Thoracic aorta (tissue), 2 donors: Measurements from ENCODE around the gene JAM2. TPM values are rescaled to one million over a fixed set of nuclear protein-coding genes. Genes with fewer than 3 reads are reported as not detected.

Experiments used
- ATAC-seq: fragments of 150-250 bp; one replicate; pipeline ENCODE4 v1.8.0; 2017; ENCODE audit warnings: low read depth; ENCODE audit not compliant: insufficient number of reproducible peaks, low FRiP score
- DNase-seq: peaks from one replicate; pipeline ENCODE4 v3.0.0-alpha.2; 2020; ENCODE audit warnings: low spot score
- H3K27ac ChIP-seq, 2 donors: fragments of 200-600 bp; sonication (generic); 1 replicate in 1 of 2; 2 replicates in 1 of 2; pipeline ENCODE4 v1.5.1; 2016; ENCODE audit warnings: mild to moderate bottlenecking in 2 of 2, moderate library complexity in 2 of 2
- H3K27me3 ChIP-seq: fragments of 200-600 bp; sonication (generic); replicated peaks from 2 replicates; pipeline ENCODE4 v1.6.0; 2016; ENCODE audit warnings: mild to moderate bottlenecking; ENCODE audit not compliant: insufficient read depth
- H3K36me3 ChIP-seq: fragments of 200-600 bp; sonication (generic); one replicate; pipeline ENCODE4 v1.5.1; 2016
- H3K4me1 ChIP-seq, 2 donors: fragments of 200-600 bp; sonication (generic); 1 replicate in 1 of 2; 2 replicates in 1 of 2; pipeline versions ENCODE4 v1.5.1 to v1.6.0; 2016; ENCODE audit warnings: low read depth in 2 of 2, mild to moderate bottlenecking in 1 of 2; ENCODE audit not compliant: control insufficient read depth in 1 of 2
- H3K4me3 ChIP-seq: fragments of 200-600 bp; sonication (generic); 2 replicates; pipeline ENCODE4 v1.5.1; 2016; ENCODE audit warnings: mild to moderate bottlenecking
- H3K9me3 ChIP-seq: fragments of 200-600 bp; sonication (generic); 2 replicates; pipeline ENCODE4 v1.5.1; 2016
- CTCF ChIP-seq: fragments of 200-600 bp; sonication (generic); IDR thresholded peaks from one replicate; pipeline ENCODE4 v1.5.1; 2019; ENCODE audit warnings: antibody characterized with exemption
- total RNA-seq, 2 donors: library from RNA; depleted of rRNA; stranded (reverse); fragments of >200 nt; gene quantifications; one replicate each; pipeline versions ENCODE4 v1.1.0 to v1.2.3, GENCODE V29; 2016

Gene JAM2
- total RNA-seq, 2 donors from 2014 or later, result 10.2 to 20.9 TPM

GRCh38 chr21:25639551-25640201, 618 bp downstream of the JAM2 start:
- H3K27me3 ChIP-seq, result no peaks in the 10 kb centered on the region
- H3K9me3 ChIP-seq, result no peaks in the 10 kb centered on the region
- H3K4me1 ChIP-seq, result peaks cover 0 to 10% of the 10 kb centered on the region in 2 donors
- peak; percentile 25 for TF ChIP-seq CTCF
- peak overlapping the region; percentile 88 for H3K4me3 ChIP-seq
- no peaks in the 10 kb centered on the region for H3K36me3 ChIP-seq
- ATAC-seq (no peak), DNase-seq (no peak)
- peak overlapping the region in 1 of 2 donors; percentile 46 for H3K27ac ChIP-seq

- DNase-seq (no peak), ATAC-seq (peak; percentile 40)
- no peak overlapping the region for H3K27ac ChIP-seq
- no peaks in the 10 kb centered on the region for H3K36me3 ChIP-seq
- no peak for TF ChIP-seq CTCF
- no peaks in the 10 kb centered on the region for H3K27me3 ChIP-seq
- H3K9me3 ChIP-seq, result no peaks in the 10 kb centered on the region
- peak overlapping the region; percentile 88 for H3K4me3 ChIP-seq
- H3K4me1 ChIP-seq, result peaks cover 0 to 10% of the 10 kb centered on the region in 2 donors
These were observed 1.3 kb downstream of the JAM2 start for GRCh38 chr21:25640202-25640942.

GRCh38 chr21:25640943-25641292, 1.9 kb downstream of the JAM2 start:
- H3K27me3 ChIP-seq, result no peaks in the 10 kb centered on the region
- TF ChIP-seq CTCF, result no peak
- peaks cover 0 to 10% of the 10 kb centered on the region in 2 donors for H3K4me1 ChIP-seq
- ATAC-seq, result no peak
- H3K27ac ChIP-seq, result no peak overlapping the region
- no peaks in the 10 kb centered on the region for H3K36me3 ChIP-seq
- DNase-seq, result no peak
- H3K9me3 ChIP-seq, result no peaks in the 10 kb centered on the region
- peak overlapping the region; percentile 88 for H3K4me3 ChIP-seq

GRCh38 chr21:25643486-25643885, 4.4 kb downstream of the JAM2 start:
- no peak for ATAC-seq
- Histone ChIP-seq H3K27me3 (no peaks in the 10 kb centered on the region), H3K4me1 (peaks cover 0 to 7% of the 10 kb centered on the region in 2 donors), H3K4me3 (no peak overlapping the region), H3K27ac (no peak overlapping the region), H3K36me3 (no peaks in the 10 kb centered on the region), H3K9me3 (no peaks in the 10 kb centered on the region)
- TF ChIP-seq CTCF, result no peak
- no peak for DNase-seq

- Histone ChIP-seq H3K36me3 (no peaks in the 10 kb centered on the region), H3K4me1 (no peaks in the 10 kb centered on the region), H3K4me3 (no peak overlapping the region), H3K27me3 (no peaks in the 10 kb centered on the region), H3K9me3 (no peaks in the 10 kb centered on the region), H3K27ac (no peak overlapping the region)
- DNase-seq (no peak), ATAC-seq (no peak)
- TF ChIP-seq CTCF, result no peak
These were observed 7.4 kb downstream of the JAM2 start for GRCh38 chr21:25646474-25646873.
